ENCODE results near the gene FBXW12.

FBXW12 gene

GRCh38 chr3:48420561-48420960 is 48.5 kb downstream of the FBXW12 start:
- DNase-seq (ENCODE audit: extremely low read depth in 1 of 2, low read depth in 1 of 2): no peak

GRCh38 chr3:48422272-48422671 is 50.3 kb downstream of the FBXW12 start:
- DNase-seq (ENCODE audit: extremely low read depth in 1 of 2, low read depth in 1 of 2): no peak

- no peak for DNase-seq (ENCODE audit: extremely low read depth in 1 of 2, low read depth in 1 of 2)
Measured at GRCh38 chr3:48422681-48423080, 50.7 kb downstream of the FBXW12 start.

- DNase-seq (ENCODE audit: extremely low read depth in 1 of 2, low read depth in 1 of 2): no peak
Measured at GRCh38 chr3:48423241-48423882, 51.3 kb downstream of the FBXW12 start.

- DNase-seq (ENCODE audit: extremely low read depth in 1 of 2, low read depth in 1 of 2): no peak
Measured at GRCh38 chr3:48423883-48424695, 52.1 kb downstream of the FBXW12 start.

DNA sequence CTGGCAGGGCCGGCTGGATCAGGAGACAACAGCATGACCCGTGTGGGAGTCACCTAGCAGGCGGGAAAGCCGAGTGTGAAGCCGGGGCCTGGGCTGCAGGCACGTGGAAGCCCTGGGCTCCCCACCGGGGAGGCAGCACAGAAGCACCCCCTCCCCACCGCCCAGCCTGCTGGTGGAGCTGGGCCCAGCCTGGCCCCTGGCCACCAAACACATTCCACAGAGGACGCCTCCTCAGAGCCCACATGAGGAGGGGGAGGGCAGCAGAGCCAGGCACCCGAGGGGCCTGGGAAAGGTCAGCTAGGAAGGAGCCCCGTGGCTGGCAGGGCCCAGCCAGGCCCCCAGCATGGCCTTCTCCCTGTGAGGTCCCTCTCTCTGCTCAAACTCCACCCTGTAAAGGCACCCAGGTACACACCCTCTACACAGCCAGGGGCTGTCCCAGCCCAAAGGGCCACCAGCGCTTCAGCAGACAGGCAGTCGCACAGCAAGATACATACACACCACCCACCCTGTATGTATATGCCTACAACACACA is 53.3 kb downstream of the FBXW12 start:
- DNase-seq (ENCODE audit: extremely low read depth in 1 of 2, low read depth in 1 of 2): no peak

DNA sequence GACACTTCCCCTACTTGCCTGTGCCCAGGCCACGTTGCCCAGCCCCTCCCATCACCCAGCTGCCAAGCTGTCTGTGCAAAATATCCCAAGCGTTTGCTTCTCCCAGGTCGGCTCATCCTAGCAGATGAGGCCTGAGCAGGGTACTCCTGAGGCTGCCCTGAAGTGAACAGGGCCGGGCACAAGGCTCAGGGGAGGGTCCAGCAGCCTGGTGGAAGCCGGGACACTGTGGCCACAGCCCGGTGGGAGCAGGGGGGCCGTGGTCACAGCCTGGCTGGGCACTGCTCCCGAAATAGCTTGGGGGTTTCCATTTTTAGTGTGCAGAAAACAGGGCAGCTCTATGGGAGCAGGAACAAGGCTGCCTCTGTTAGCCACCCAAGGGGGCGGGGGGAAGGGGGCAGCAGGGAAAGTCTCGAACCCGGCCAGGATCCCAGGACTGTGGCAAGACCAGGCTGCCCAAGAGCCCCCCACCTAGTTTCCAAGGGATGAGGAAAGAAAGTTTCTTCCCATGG is 54.4 kb downstream of the FBXW12 start:
- no peak for DNase-seq (ENCODE audit: extremely low read depth in 1 of 2, low read depth in 1 of 2)

DNA sequence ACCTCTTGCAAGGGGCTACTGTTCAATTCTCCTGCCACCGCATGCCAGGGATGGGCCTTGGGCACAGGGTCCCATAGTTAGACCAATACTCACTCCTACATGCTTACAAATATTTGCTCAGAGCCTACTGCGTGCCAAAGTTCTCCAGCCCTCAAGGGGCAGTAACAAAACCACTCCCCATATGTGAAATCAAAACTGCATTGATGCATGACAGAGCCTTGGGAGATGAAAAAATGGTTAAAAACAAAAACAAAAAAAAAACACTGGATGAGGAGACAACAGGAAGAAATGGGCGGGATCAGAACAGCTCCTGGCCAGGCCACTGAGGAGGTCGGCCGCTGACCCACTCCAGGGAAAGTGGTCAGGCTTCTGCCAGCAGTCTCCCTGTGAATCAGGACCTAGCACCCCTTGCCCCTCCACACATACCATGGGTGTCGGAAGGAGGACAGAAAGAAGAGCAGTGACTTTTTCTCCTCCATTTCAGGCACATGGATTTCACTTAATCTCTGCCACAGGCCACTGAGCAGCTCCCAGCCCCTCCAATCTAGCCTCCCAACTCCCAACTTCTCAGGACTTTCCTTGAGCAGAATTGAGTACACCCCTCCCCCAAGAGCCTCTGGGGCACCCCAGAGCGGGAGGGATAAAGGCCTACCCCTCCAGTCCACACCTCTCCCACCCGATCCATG is 55.1 kb downstream of the FBXW12 start:
- DNase-seq (ENCODE audit: extremely low read depth in 1 of 2, low read depth in 1 of 2): no peak

GRCh38 chr3:48427630-48427962 is 55.6 kb downstream of the FBXW12 start:
- no peak for DNase-seq (ENCODE audit: extremely low read depth in 1 of 2, low read depth in 1 of 2)

DNA sequence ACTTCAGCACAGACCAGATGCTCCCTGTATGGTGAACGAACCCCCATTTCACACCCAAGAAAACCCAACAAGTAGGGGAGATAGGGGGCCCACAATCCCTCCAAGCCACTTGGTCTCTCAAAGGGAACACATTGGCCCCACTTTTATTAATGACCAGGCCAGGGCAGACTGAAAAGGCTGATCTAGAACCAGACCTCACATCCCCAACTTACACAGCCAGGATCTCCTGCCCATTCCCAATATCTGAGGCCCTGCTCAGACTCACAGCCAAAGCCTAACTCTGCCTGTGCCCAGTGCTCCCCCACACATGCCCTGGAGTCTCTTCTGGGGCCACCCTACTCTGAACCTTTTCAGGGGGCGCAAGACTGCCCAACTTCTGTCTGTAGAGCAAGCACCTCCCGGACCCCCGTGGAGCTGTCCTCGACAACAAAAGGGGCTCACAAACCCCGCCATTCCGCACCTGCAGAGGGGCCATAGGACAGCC is 56.1 kb downstream of the FBXW12 start:
- DNase-seq (ENCODE audit: extremely low read depth in 1 of 2, low read depth in 1 of 2): no peak

- no peak for DNase-seq (ENCODE audit: extremely low read depth in 1 of 2, low read depth in 1 of 2)
Measured at GRCh38 chr3:48428572-48429316, 56.7 kb downstream of the FBXW12 start.

- DNase-seq (ENCODE audit: extremely low read depth in 1 of 2, low read depth in 1 of 2): no peak
Measured at GRCh38 chr3:48429317-48429959, 57.4 kb downstream of the FBXW12 start.

DNA sequence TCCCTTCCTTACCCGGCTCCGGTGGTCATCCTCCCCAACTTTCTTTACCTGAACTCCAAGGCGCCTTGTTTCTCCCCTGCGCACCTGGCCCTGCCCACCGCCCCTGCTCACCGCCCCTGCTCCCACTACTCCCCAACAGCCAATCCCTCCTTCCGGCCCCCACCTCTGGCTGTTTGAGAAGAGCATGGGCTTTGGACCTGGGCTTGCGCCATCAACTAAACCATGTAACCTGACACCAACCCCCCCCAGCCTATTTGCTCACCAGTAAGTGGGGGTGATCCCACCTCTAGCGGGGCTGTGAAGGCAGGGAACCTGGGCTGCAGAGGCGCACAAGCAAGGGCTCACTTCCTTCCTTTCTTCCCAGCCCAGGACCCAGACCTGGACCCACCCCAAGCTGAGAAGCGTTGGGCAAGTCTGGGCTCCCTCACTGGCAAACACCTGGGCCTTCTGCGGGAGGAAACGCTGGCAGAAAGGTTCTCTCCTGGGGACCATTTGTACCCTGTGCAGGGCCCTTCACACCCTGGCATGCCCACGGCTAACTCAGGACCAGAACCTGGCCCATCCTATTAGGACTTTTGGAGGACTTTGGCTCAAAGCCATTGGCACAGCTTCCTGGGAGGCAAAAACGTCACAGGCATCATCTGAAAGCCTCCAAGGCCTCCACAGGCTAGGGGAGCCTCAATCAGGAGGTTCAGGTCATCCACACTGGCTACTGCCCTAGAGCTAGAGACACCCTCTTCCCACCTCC is 58.1 kb downstream of the FBXW12 start, which contains the start of gene PLXNB1:
Gene PLXNB1, minus strand, starts transcription at position 127 of the 748 bp plus-strand sequence. CDS start 5,475 bp downstream, outside the sequence.
- DNase-seq (ENCODE audit: extremely low read depth in 1 of 2, low read depth in 1 of 2): no peak

GRCh38 chr3:48430708-48431101 is 58.7 kb downstream of the FBXW12 start:
- DNase-seq (ENCODE audit: extremely low read depth in 1 of 2, low read depth in 1 of 2): no peak

- DNase-seq (ENCODE audit: extremely low read depth in 1 of 2, low read depth in 1 of 2): no peak
Measured at GRCh38 chr3:48431224-48432029, 59.4 kb downstream of the FBXW12 start.

GRCh38 chr3:48432411-48433371 is 60.7 kb downstream of the FBXW12 start:
- no peak for DNase-seq (ENCODE audit: extremely low read depth in 1 of 2, low read depth in 1 of 2)

DNA sequence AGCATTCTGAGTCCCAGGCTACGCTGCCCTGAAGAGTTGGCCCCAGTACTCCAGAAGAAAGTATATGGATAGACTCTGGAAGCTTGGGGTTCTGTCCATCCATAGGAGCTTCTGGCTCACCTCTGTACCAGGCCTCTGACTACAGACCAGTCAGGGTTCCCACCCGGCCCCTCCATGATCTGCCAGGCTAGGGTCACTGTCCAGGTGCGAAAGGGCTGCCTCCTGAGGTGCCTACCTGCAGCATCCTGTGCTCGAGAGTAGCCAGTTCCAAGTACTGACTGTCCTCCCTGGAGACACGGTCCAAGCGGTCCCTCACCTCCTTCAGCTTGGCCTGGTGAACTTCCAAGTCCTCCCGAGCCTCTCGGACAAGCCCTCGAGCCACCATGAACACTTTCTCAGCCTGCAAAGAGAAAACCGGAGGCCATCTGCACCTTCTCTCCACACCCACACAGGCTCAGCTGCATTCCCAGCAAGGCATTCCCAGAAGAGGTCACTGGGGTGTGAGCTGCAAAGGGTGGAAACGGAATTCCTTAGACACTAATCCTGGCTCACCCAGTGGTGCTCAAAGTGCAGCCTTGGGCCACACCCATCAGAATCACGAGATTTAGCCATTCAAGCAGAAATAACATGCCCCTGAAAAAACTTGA is 61.6 kb downstream of the FBXW12 start:
- no peak for DNase-seq (ENCODE audit: extremely low read depth in 1 of 2, low read depth in 1 of 2)

Data from stimulated activated CD8-positive, alpha-beta memory T cell treated with anti-CD3 and anti-CD28 coated beads, Interleukin-7, amount 100 ng/mL, for 48 hours (primary cell).